A204.1 (cell line): ENCODE results near the gene PHF19.

Experiments used
- FAIRE-seq: peaks from 2 replicates; lab custom pipeline; 2012; peaks lifted over from hg19 to GRCh38; lab: Jason Lieb, UNC

Gene PHF19

GRCh38 chr9:120872791-120873502 is 4.0 kb downstream of the PHF19 start:
- FAIRE-seq = no peak

GRCh38 chr9:120870206-120870605 is 6.8 kb downstream of the PHF19 start:
- no peak for FAIRE-seq

GRCh38 chr9:120869726-120870125 is 7.3 kb downstream of the PHF19 start:
- FAIRE-seq = no peak

GRCh38 chr9:120869360-120869687 is 7.7 kb downstream of the PHF19 start:
- FAIRE-seq = no peak

- FAIRE-seq = no peak
These were observed 8.2 kb downstream of the PHF19 start for GRCh38 chr9:120868676-120869359.

GRCh38 chr9:120868339-120868675 is 8.7 kb downstream of the PHF19 start:
- FAIRE-seq = no peak

DNA sequence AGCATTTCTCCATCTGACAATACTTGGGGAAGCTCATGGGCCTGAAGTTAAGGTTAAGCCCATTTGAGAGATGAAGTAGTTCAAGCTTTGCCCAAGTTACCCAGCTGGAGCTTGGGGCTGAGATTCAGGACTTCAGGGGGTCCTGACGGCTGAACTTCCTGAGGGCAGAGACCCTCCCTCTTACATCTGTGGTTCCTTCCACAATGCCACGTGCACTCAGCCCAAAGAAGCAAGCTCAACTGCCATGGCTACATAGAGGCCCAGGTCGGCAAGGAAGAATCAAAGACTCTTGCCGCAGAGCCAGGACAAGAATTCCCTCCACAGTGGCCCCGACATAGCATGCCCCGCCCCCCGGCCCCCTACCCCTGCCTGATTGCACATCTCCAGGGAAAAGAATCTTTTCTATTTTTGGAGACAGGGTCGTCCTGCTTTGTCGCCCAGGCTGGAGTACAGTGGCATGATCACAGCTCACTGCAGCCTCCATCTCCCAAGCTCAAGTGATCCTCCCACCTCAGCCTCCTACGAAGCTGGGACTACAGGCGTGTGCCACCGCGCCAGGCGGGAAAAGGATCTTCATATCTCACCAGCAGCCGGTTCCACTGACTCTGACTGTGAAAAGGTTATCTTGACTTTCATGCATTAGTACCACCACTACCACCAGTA is 9.2 kb downstream of the PHF19 start:
- no peak for FAIRE-seq

DNA sequence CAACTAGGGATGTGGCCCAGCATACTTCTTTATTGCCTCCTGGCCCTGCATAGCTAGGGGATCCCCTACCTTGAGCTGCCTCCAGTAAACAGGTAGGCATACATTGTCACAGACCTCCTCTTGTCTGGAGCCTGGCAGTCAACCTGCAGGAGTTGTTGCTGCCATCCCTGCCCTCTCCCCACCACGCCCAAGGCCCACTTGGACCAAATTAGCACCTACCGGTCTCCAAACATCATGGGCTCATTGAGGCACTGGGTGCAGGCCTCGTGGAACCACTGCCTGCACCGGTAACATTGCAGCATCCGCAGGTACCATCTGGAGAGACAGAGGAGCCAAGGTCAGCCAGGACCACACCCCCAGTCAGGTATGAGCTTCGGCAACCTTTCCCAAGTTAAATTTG is 10.3 kb downstream of the PHF19 start:
- FAIRE-seq = no peak

- FAIRE-seq = no peak
These were observed 11.2 kb downstream of the PHF19 start for GRCh38 chr9:120865809-120866208.

- no peak for FAIRE-seq
These were observed 11.8 kb downstream of the PHF19 start for GRCh38 chr9:120865176-120865575.

DNA sequence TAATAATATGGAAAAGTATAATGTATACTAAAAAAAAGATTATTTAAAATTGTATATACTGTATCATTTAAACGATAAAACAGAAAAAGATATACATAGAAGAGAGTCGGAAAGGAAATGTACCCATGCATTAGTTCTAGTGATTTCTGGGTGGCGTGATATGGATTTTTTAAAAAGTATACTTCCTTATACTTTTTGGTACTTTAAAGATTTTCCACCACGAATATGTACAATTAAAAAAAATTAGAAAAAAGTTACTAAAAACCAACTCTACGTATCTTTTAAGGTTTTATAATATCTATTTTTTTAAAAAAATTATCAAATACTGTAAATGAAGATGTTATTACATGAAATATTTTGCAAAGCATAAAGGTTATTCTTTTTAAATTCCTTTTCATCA is 12.3 kb downstream of the PHF19 start:
- FAIRE-seq = no peak

GRCh38 chr9:120863833-120864232 is 13.2 kb downstream of the PHF19 start:
- no peak for FAIRE-seq

DNA sequence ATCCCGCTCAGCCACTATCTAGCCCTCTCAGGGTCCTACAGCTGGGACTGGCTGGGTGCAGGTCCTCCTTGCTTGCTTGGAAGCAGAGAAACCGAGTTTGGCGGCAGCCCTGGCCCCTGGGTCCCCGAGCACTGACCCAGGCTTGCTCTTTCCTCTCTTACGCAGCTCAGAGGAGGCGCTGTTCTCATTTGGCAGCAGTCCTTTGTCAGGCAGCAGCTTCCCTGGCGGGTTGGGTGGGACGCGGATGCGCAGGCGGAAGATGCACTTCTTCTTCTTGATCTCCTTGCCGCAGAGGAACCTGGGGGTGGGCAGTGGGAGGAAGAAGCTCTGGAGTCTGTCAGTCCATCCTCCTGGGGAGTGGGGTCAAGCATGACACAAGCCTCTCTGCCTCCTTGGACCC is 14.5 kb downstream of the PHF19 start:
- FAIRE-seq = no peak

GRCh38 chr9:120861935-120862334 is 15.1 kb downstream of the PHF19 start:
- no peak for FAIRE-seq

- FAIRE-seq = no peak
These were observed 16.9 kb downstream of the PHF19 start for GRCh38 chr9:120860083-120860482.

- no peak for FAIRE-seq
These were observed 17.6 kb downstream of the PHF19 start for GRCh38 chr9:120859361-120859760.

DNA sequence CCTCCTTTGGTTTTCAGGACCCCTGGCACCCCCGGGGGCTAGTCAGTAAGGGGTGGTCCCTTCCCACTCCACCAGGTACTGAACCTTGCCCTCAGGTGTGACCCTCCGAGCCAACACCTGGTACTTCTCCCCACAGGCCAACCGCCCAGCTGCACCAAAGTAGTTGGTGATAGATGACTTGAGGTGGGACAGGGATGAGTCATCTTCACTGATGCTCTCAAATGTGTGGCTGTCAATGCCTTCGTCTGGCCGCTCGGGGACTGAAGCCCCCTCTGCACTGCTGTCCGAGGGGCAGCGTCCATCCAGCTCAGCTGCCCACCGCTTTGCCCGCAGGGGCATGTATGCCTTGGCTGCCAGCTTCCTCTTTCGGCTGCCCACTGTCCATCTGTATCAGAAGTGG is 19.1 kb downstream of the PHF19 start:
- no peak for FAIRE-seq

GRCh38 chr9:120857481-120857880 is 19.5 kb downstream of the PHF19 start:
- no peak for FAIRE-seq

- FAIRE-seq = no peak
These were observed 20.3 kb downstream of the PHF19 start for GRCh38 chr9:120856700-120857099.

DNA sequence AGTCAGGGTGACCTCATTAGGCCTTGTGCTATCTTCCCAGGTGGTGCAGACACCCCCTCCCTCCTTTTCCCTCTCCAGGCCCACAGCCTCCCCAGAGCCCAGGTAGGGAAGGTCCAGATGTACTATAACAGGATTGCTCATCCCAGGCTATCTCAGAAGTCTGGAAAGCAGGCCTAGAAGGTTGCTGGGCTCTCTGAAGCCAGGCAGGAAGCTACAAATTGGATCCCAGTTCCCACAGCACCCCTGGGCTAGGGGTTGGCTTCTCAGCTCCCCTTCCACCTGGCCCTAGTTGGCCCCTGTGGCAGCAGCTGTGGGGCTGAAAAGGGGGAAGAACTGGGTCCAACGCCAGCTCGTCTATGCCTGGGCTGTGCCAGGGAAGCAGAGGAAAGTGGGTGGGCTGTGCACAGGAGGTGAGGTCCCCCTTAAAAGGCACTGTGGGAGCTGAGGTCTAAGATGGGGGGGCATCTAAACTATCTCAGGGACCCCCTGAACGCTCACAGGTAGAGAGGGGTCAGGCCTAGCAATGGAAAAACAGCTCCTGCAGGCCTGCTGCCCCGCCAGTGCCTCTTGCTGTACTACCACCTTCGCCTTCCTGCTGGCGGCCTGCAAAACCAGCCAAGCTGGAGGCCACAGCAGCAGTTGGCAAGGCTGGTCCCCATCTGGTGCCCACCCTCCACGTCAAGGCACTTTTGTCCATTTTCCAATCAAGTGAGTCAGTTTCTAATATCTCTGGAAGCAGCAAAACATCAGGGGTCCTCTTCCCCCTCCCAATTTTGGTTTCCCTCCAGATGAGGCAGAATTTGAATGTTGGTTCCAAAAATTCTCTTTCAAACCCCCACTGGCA is 20.9 kb downstream of the PHF19 start:
- no peak for FAIRE-seq

- FAIRE-seq = no peak
These were observed 22.2 kb downstream of the PHF19 start for GRCh38 chr9:120854596-120855327.

DNA sequence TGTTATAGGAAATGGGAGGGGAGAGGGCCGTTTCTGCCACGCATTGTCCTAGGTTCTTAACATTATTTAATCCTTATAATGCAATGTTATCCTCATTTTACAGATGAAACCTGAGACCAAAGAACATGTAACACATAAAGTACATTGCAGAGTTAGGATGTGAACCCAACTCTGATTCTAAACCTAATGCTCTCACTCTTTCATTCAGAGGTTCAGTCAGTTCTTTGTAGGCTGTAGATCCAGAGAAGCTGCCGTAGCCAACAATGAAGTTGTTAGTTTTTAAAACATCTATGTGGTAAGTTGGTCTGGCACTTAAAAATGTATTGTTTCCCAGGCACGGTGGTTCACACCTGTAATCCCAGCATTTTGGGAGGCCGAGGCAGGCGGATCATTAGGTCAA is 23.8 kb downstream of the PHF19 start:
- no peak for FAIRE-seq
